Peyer's patch (tissue), 4 donors: ENCODE results near the gene GCLM.

Experiments
- POLR2A ChIP-seq, 2 donors: fragments of 450-650 bp; IDR thresholded peaks; one replicate each; pipeline ENCODE4 v1.5.1; 2017; ENCODE audit warnings: antibody characterized with exemption in 2 of 2, mild to moderate bottlenecking in 2 of 2, moderate library complexity in 2 of 2
- TF ChIP-seq, protein P1 (sequence below), 6 experiments: fragments of 450-650 bp in 4 of 6; fragments of 200-600 bp in 2 of 6; sonication (generic) in 1 of 6; IDR thresholded peaks; one replicate each; pipeline ENCODE4 v1.5.1; 2017 to 2019; ENCODE audit warnings: antibody characterized with exemption in 6 of 6, mild to moderate bottlenecking in 3 of 6, moderate library complexity in 1 of 6

- TF ChIP-seq POLR2A (IDR thresholded peaks at IDR 0.05): no peak
- TF ChIP-seq, protein P1, sequence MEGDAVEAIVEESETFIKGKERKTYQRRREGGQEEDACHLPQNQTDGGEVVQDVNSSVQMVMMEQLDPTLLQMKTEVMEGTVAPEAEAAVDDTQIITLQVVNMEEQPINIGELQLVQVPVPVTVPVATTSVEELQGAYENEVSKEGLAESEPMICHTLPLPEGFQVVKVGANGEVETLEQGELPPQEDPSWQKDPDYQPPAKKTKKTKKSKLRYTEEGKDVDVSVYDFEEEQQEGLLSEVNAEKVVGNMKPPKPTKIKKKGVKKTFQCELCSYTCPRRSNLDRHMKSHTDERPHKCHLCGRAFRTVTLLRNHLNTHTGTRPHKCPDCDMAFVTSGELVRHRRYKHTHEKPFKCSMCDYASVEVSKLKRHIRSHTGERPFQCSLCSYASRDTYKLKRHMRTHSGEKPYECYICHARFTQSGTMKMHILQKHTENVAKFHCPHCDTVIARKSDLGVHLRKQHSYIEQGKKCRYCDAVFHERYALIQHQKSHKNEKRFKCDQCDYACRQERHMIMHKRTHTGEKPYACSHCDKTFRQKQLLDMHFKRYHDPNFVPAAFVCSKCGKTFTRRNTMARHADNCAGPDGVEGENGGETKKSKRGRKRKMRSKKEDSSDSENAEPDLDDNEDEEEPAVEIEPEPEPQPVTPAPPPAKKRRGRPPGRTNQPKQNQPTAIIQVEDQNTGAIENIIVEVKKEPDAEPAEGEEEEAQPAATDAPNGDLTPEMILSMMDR (IDR thresholded peaks at IDR 0.05): no peak
These were observed 69.5 kb downstream of the GCLM start for GRCh38 chr1:93839753-93840152.
